Mucosa of descending colon (tissue), 3 donors: ENCODE measurements around the gene ZCCHC8. TPM values are rescaled to one million over a fixed set of nuclear protein-coding genes. Genes with fewer than 3 reads are reported as not detected.
A peak's percentile ranks its signal among the peaks of the same experiment; 100 is the strongest.

Experiments used
- ATAC-seq: fragments of 200-7000 bp; cut with Tn5 transposase; one replicate; pipeline ENCODE4 v1.9.1; 2020; ENCODE audit warnings: mild to moderate bottlenecking, moderate library complexity
- DNase-seq, 3 donors: peaks; one replicate each; pipeline ENCODE4 v3.0.0-alpha.2; 2020
- H3K36me3 ChIP-seq: fragments of 200-600 bp; one replicate; pipeline ENCODE4 v1.8.0; 2021; ENCODE audit warnings: low read depth, mild to moderate bottlenecking
- H3K4me1 ChIP-seq: fragments of 200-600 bp; one replicate; pipeline ENCODE4 v1.8.0; 2021; ENCODE audit warnings: low read depth, mild to moderate bottlenecking
- H3K4me3 ChIP-seq: fragments of 200-600 bp; one replicate; pipeline ENCODE4 v1.8.0; 2021; ENCODE audit warnings: mild to moderate bottlenecking
- H3K9me3 ChIP-seq: fragments of 200-600 bp; one replicate; pipeline ENCODE4 v1.8.0; 2021; ENCODE audit warnings: mild to moderate bottlenecking
- intact Hi-C, 2 donors: fragments of 100-400 bp; cut with DNase I in 1 of 2; cut with micrococcal nuclease in 1 of 2; formaldehyde crosslinking; loops; one replicate each; pipeline versions ENCODE4 v1.11.0 to v1.11.1; 2022; cut with DNase I, micrococcal nuclease
- total RNA-seq, 3 donors: library from RNA; stranded (reverse); fragmentation: NEBNext Ultra II Directional in 2 of 3; extraction: Animal tissue kit (Norgen Biotek cat#: 25700) in 2 of 3; gene quantifications; one replicate each; pipeline versions ENCODE4 v1.2.1 to v1.2.4, GENCODE V29; 2021 to 2023
- TF ChIP-seq, protein P1 (sequence below): fragments of 200-600 bp; IDR thresholded peaks from one replicate; pipeline ENCODE4 v1.8.0; 2022; ENCODE audit warnings: antibody characterized with exemption, mild to moderate bottlenecking
- donor health status: DM: no; HTN: no; CAD: no; lungs with moderate emphysema.
- donor health status: DM: no; HTN: no; CAD: no.
- donor health status: DM: no; HTN: yes; CAD: no.

Gene ZCCHC8
- total RNA-seq, 3 donors from 2014 or later: 19.8 to 24.8 (median 23.1) TPM

DNA sequence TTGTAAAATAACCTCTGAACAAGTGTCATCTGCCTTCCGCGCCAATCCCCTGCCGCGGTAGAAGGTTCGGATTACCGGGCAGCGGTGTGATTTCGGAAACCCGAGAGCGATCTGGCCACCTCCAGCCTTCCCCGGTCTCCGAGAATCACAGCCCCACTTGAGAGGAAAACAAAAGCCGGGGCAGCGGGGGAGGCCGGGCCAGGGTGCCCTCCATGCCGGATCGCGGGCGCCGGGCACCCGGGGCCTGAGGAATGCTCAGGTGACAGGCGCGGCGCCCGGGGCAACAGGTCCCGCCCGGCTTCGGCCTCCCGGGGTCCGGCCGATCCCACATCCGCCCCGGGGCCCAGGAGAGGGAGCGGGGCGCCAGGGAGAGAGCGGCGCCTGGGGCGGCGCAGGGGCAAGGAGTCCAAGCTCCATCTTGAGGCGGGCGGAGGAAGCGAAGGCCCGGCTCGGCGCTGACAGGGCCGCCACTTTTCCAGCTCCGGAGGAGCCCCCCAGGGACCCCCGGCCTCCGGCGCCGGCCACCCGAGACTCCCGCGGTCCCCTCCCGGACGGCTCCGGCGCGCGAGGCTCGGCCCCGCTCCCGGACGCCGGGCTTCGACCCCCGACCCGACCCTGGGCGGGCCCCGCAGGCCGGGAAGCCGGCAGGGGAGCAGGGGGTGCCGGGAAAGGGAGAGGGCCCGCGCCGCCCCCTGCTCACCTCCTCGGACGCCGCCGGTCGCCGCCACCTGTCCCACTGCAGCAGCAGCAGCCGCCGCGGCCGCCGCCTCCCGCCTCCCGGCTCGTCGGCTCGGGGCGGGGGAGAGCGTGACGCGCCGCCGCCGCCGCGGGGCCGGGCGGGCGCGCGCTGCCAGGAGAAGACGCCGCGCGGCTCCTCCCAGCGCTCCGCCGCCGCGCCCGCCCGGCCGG is 78.7 kb downstream of the ZCCHC8 start, which contains the start of gene CLIP1:
Gene CLIP1, minus strand, starts transcription at position 849 of the 909 bp plus-strand sequence. CDS start 42,217 bp downstream, outside the sequence.
- TF ChIP-seq, protein P1, sequence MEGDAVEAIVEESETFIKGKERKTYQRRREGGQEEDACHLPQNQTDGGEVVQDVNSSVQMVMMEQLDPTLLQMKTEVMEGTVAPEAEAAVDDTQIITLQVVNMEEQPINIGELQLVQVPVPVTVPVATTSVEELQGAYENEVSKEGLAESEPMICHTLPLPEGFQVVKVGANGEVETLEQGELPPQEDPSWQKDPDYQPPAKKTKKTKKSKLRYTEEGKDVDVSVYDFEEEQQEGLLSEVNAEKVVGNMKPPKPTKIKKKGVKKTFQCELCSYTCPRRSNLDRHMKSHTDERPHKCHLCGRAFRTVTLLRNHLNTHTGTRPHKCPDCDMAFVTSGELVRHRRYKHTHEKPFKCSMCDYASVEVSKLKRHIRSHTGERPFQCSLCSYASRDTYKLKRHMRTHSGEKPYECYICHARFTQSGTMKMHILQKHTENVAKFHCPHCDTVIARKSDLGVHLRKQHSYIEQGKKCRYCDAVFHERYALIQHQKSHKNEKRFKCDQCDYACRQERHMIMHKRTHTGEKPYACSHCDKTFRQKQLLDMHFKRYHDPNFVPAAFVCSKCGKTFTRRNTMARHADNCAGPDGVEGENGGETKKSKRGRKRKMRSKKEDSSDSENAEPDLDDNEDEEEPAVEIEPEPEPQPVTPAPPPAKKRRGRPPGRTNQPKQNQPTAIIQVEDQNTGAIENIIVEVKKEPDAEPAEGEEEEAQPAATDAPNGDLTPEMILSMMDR: peak; percentile 39
- intact Hi-C loops: no loop called here
- ATAC-seq: peak; percentile 89
- Histone ChIP-seq H3K4me3 (peak within 1 kb of the TSS; percentile 92), H3K36me3 (no peaks in the 10 kb centered on the region), H3K4me1 (peaks cover 18% of the 10 kb centered on the region), H3K9me3 (no peaks in the 10 kb centered on the region)
- peak; percentile 63 to 80 (median 79) for DNase-seq

Other genes starting within 250 kb of the ZCCHC8 start
- gene VPS33A, start 234.4 kb downstream of the ZCCHC8 start, total RNA-seq: 10 to 100 TPM; 19.5 to 22.8 (median 22.4) TPM
- 100 to 1,000 TPM in 1 of 3 donors, 10 to 100 TPM in 2; 43.5 to 170 (median 45.0) TPM for gene CLIP1, start 78.3 kb downstream of the ZCCHC8 start, total RNA-seq
- 10 to 100 TPM; 57.3 to 72.5 (median 60.4) TPM for gene RSRC2, start 26.0 kb upstream of the ZCCHC8 start, total RNA-seq
- gene KNTC1, start 26.3 kb upstream of the ZCCHC8 start, total RNA-seq: 10 to 100 TPM; 11.4 to 28.3 (median 16.2) TPM
- gene HCAR2, start 202.4 kb upstream of the ZCCHC8 start, total RNA-seq: 1 to 10 TPM in 1 of 3 donors, under 1 TPM in 1, not detected in 1; 0.22 to 1.5 TPM
- 1 to 10 TPM in 1 of 3 donors, not detected in 2; 1.6 TPM for gene HCAR3, start 215.9 kb upstream of the ZCCHC8 start, total RNA-seq
- gene HCAR1, start 229.9 kb upstream of the ZCCHC8 start, total RNA-seq: under 1 TPM; 0.06 to 0.09 (median 0.07) TPM